HG03095 (cell line): ENCODE measurements around the gene AMD1.
A peak's percentile ranks its signal among the peaks of the same experiment; 100 is the strongest.

Experiments
- ATAC-seq: cut with Tn5 transposase; IDR thresholded peaks from one replicate; pipeline ENCODE4 v1.9.1; 2021; ENCODE audit warnings: moderate library complexity; ENCODE audit not compliant: unreplicated experiment

Gene AMD1

DNA sequence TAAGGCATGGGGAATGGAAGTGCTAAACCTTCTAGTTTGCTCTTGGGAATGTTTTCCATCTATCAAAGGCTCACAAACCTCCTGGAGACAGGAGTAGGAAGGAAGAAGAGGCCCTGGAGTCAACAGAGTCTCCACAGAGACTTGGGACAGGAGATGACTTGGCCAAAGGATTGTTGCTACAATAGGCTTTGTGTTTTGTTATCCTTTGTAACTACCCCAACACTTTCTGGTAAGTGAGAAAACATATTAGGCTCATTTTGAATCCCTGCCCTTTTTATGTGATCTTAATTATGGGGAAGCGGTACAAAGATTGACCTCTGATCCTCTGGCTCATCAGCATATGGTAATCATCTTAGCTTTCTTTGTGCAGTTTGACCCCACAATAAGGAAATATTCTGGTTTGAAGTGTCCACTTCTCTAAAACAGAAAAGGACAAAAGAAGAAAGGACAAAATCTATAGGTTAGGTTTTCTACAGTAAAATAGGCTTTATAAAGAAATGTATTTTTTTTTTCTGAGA, 59.9 kb downstream of the AMD1 start:
- no peak for ATAC-seq

DNA sequence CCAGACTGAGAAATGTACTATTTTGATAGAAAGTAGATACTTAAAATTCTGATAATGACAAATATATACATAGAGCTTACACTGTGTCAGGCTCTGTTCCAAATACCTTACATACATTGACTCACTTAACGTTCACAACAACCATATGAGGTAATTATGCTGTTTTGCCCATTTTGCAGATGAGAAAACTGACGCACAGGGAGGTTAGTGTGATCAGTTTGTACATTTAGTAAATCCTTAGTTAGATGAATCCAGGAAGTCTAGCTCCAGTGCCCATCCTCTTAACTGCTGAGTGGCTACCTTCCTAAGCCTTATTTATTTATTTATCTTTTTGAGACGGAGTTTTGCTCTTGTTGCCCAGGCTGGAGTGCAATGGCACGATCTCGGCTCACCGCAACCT, 60.6 kb downstream of the AMD1 start:
- ATAC-seq: no peak

DNA sequence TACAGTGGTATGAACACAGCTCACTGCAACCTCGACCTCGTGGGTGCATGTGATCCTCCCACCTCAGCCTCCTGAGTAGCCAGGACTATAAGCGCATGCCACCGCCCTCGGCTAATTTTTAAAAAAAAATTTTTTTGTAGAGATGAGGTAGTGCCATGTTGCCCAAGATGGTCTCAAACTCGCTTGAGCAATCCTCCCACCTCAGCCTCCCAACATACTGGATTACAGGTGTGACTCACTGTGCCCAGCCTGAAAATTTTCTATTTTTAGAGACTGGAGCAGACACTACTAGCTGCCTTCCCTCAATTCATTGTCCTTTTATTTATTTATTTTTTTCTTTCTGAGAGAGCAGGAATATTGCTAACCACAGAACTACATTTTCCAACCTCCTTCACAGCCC, 63.6 kb downstream of the AMD1 start:
- ATAC-seq: no peak

DNA sequence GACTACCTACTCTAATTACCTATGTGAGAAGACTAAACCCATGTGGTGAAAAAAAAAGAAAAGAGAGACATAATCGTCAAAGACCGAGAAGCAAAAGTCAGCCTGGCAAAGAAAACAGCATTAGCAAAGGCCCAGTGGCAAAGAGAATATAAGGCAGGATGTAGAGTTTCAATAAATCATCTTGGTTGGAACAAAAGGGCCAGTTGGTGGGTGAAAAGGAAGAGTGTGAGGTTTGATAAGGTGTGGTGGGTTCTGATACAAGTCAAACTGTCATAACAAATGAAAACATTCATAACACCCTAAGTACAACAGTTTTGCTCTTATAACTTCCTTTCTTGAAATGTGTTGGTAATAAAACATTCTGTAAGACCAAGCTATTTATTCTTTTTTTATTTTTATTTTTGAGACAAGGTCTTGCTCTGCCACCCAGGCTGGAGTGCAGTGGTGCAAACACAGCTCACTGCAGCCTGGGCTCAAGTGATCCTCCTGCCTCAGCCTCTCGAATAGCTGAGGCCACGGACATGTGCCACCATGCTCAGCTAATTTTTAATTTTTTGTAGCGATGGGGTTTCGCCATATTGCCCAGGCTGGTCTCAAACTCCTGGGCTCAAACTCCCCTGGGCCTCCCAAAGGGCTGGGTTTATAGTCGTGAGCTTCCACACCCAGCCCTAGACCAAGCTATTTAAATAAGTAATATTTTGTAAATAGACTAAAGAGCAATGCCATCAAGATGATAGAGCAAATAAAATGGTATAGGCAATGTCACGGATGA, 65.0 kb downstream of the AMD1 start:
- no peak for ATAC-seq

DNA sequence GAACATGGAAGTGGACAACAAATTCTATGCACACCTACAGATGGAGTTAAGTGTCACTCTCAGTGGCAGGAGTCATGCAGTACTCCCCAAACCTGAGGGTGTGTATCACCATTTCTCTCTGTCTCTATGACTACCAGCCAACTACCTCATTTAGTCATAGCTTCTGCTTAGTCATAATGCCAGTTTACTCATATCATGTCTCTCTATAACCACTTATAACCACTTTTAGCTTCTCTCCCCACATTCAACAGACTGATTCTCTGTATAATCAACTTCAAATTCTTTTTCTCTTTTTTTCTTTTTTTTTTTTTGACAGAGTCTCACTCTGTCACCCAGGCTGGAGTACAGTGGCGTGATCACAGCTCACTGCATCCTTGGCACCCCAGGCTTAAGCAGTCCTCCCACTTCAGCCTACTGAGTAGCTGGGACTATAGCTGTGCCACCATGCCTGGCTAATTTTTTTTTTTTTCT, 70.1 kb downstream of the AMD1 start:
- peak; percentile 100 for ATAC-seq
